Measurements from ENCODE around the gene AMPD3. TPM values are rescaled to one million over a fixed set of nuclear protein-coding genes. Genes with fewer than 3 reads are reported as not detected.

The AMPD3 gene
- total RNA-seq, 4 donors from 2014 or later: 8.7 to 15.2 (median 9.8) TPM

- intact Hi-C loops (cut with DNase I): no loop called here
- H3K36me3 ChIP-seq: peaks cover 0 to 90% (median 3%) of the 10 kb centered on the region in 3 donors
Measured at GRCh38 chr11:10499874-10500601, 45.0 kb downstream of the AMPD3 start.

GRCh38 chr11:10500757-10501684, 46.0 kb downstream of the AMPD3 start:
- no peak for DNase-seq
- no peak overlapping the region for H3K27ac ChIP-seq
- H3K27me3 ChIP-seq: no peaks in the 10 kb centered on the region
- TF ChIP-seq, protein P1, sequence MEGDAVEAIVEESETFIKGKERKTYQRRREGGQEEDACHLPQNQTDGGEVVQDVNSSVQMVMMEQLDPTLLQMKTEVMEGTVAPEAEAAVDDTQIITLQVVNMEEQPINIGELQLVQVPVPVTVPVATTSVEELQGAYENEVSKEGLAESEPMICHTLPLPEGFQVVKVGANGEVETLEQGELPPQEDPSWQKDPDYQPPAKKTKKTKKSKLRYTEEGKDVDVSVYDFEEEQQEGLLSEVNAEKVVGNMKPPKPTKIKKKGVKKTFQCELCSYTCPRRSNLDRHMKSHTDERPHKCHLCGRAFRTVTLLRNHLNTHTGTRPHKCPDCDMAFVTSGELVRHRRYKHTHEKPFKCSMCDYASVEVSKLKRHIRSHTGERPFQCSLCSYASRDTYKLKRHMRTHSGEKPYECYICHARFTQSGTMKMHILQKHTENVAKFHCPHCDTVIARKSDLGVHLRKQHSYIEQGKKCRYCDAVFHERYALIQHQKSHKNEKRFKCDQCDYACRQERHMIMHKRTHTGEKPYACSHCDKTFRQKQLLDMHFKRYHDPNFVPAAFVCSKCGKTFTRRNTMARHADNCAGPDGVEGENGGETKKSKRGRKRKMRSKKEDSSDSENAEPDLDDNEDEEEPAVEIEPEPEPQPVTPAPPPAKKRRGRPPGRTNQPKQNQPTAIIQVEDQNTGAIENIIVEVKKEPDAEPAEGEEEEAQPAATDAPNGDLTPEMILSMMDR (IDR thresholded peaks at IDR 0.05): no peak
- TF ChIP-seq POLR2A (IDR thresholded peaks at IDR 0.05): no peak
- H3K4me1 ChIP-seq: peaks cover 9 to 47% (median 30%) of the 10 kb centered on the region in 3 donors
- intact Hi-C loops (cut with DNase I): no loop called here
- peaks cover 0 to 89% (median 3%) of the 10 kb centered on the region in 3 donors for H3K36me3 ChIP-seq
- no peak overlapping the region for H3K4me3 ChIP-seq
- 68% methylated on average over 3 to 8 of the region's 20 CpGs for WGBS, 2 donors
- H3K9me3 ChIP-seq: no peaks in the 10 kb centered on the region

More at GRCh38 chr11:10499874-10500601, 45.0 kb downstream of the AMPD3 start:
- H3K9me3 ChIP-seq: no peaks in the 10 kb centered on the region
- no peak for DNase-seq
- H3K27ac ChIP-seq: peak overlapping the region in 1 of 4 donors; percentile 28
- 70 to 84% methylated on average over 7 to 10 of the region's 15 CpGs for WGBS, 2 donors
- TF ChIP-seq, protein P1 (IDR thresholded peaks at IDR 0.05): no peak
- no peak overlapping the region for H3K4me3 ChIP-seq
- peaks cover 9 to 51% (median 27%) of the 10 kb centered on the region in 3 donors for H3K4me1 ChIP-seq
- no peaks in the 10 kb centered on the region for H3K27me3 ChIP-seq

- no peak for TF ChIP-seq POLR2A (IDR thresholded peaks at IDR 0.05)
- TF ChIP-seq, protein P1 (IDR thresholded peaks at IDR 0.05): no peak
- peak overlapping the region in 2 of 4 donors; percentile 29 to 46 for H3K27ac ChIP-seq
Measured at GRCh38 chr11:10502065-10502680, 47.1 kb downstream of the AMPD3 start.

GRCh38 chr11:10502770-10503169, 47.7 kb downstream of the AMPD3 start:
- Histone ChIP-seq H3K27ac (peak overlapping the region in 2 of 4 donors; percentile 29 to 46), H3K4me1 (peaks cover 9 to 40% (median 22%) of the 10 kb centered on the region in 3 donors)
- intact Hi-C loops (cut with DNase I): no loop called here

More at GRCh38 chr11:10502065-10502680, 47.1 kb downstream of the AMPD3 start:
- no peak overlapping the region for H3K4me3 ChIP-seq
- intact Hi-C loops (cut with DNase I): no loop called here
- H3K9me3 ChIP-seq: no peaks in the 10 kb centered on the region
- peaks cover 0 to 81% (median 3%) of the 10 kb centered on the region in 3 donors for H3K36me3 ChIP-seq
- WGBS, 2 donors: 84 to 90% methylated on average over 5 to 6 of the region's 6 CpGs
- DNase-seq: no peak
- peaks cover 9 to 46% (median 27%) of the 10 kb centered on the region in 3 donors for H3K4me1 ChIP-seq
- H3K27me3 ChIP-seq: no peaks in the 10 kb centered on the region

More at GRCh38 chr11:10502770-10503169, 47.7 kb downstream of the AMPD3 start:
- Histone ChIP-seq H3K27me3 (no peaks in the 10 kb centered on the region), H3K4me3 (no peak overlapping the region), H3K9me3 (no peaks in the 10 kb centered on the region), H3K36me3 (peaks cover 0 to 81% (median 3%) of the 10 kb centered on the region in 3 donors)
- 61 to 100% methylated on average over 1 to 2 of the region's 3 CpGs for WGBS, 2 donors
- TF ChIP-seq POLR2A (IDR thresholded peaks at IDR 0.05): no peak
- TF ChIP-seq, protein P1 (IDR thresholded peaks at IDR 0.05): no peak
- DNase-seq: no peak
